CD4-positive, alpha-beta T cell treated with Interleukin-4 for 1 hour (primary cell): ENCODE data around the gene OR2AJ1.

Experiments used
- DNase-seq, 2 donors: peaks; one replicate each; pipeline ENCODE4 v3.0.0-alpha.2; 2020 to 2022

Gene OR2AJ1, protein sequence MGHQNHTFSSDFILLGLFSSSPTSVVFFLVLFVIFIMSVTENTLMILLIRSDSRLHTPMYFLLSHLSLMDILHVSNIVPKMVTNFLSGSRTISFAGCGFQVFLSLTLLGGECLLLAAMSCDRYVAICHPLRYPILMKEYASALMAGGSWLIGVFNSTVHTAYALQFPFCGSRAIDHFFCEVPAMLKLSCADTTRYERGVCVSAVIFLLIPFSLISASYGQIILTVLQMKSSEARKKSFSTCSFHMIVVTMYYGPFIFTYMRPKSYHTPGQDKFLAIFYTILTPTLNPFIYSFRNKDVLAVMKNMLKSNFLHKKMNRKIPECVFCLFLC

GRCh38 chr1:247924868-247925267, at the start of gene OR2AJ1:
Gene OR2AJ1, plus strand, starts transcription at chr1:247924889. Its CDS starts 8,880 bp downstream, at chr1:247933769.
- DNase-seq = no peak

DNA sequence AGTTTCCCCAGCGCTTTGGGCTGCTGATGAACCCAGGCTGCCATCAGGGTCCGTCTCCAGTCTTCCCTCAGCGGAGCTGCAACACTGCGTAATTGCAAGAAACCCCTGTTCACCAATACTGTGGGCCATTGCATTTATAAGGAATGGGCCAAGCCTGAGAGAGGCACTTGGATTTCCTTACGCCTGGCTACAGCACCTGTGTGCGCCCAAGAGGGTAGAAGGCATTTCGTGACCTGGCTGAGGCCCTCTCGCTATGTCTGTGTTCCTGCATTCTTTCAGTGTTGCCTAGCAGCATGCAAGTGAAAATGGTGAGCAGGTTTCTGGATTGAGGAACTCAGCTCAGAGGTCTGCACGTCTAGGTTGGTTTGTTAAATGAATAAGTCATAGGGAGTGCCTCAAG, 41.3 kb upstream of the OR2AJ1 start:
- DNase-seq = no peak

DNA sequence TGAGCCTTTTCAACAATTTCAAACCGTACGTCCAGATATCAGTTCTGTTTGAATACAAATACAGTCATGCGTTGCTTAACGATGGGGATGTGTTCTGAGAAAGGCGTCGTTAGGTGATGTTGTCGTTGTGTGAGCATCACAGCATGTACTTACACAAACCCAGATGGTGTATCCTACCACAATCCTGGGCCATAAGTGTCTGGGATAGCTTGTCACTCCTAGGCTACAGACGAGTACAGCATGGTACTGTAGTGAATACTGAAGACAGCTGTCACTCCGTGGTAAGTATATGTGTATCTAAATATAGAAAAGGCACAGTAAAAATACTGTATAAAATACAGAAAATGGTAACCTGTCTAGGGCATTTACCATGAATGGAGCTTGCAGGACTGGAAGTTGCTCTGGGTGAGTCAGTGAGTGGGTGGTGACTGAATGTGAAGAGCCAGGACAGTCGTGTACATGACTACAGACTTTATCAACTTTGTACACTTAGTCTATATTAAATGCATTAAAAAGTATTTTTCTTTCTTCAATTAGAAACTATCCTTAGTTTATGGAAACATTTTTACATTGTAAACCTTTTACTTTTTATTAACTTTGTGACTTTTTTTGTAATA, 39.8 kb upstream of the OR2AJ1 start:
- no peak for DNase-seq

DNA sequence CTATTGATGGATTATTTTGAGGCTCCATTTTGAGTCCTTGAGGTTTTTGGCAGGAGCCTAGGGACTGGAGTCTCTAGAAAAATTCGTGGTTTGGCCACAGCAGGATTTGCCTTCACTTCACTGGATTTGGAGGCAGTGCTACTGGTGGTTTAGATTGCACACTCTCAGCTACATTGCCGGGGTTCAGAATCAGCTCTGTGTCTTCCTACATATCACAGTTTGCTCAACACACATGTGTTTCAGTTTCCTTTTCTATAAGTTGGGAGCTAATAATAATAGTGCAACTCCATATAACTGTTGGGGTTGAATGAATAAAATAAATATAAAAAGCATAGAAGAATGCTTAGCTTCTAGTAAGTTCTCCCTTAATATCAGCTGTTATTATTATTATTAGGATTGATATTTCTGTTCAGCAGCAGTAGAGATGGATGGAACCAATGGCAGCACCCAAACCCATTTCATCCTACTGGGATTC, 29.5 kb upstream of the OR2AJ1 start, which contains the start of gene OR2W3:
Gene OR2W3 (plus strand): TSS at position 425 of the 475 bp plus-strand sequence. CDS start 0 bp downstream, at position 425.
- DNase-seq = no peak

DNA sequence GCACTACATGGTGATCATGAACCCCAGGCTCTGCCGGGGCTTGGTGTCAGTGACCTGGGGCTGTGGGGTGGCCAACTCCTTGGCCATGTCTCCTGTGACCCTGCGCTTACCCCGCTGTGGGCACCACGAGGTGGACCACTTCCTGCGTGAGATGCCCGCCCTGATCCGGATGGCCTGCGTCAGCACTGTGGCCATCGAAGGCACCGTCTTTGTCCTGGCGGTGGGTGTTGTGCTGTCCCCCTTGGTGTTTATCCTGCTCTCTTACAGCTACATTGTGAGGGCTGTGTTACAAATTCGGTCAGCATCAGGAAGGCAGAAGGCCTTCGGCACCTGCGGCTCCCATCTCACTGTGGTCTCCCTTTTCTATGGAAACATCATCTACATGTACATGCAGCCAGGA, 28.7 kb upstream of the OR2AJ1 start:
- no peak for DNase-seq

DNA sequence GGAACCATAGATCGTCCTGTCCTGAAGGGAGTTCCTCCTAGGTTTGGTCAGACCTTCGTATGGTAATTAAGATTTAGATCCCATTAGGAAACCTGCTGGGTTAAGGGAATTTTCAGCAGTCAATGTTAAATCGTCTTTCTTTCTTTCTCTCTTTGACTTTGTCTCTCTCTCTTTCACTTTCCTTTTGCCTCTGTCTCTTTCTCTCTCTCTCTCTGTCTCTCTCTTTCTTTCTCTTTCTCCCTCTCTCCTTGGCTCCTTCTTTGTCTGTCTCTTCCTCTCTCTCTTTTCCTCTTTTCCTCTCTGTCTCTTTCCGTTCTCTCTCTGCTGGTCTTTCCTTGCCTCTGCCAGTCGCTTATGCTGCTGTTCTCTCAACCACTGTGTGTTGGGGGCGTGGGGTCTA, 20.6 kb upstream of the OR2AJ1 start:
- DNase-seq = no peak

DNA sequence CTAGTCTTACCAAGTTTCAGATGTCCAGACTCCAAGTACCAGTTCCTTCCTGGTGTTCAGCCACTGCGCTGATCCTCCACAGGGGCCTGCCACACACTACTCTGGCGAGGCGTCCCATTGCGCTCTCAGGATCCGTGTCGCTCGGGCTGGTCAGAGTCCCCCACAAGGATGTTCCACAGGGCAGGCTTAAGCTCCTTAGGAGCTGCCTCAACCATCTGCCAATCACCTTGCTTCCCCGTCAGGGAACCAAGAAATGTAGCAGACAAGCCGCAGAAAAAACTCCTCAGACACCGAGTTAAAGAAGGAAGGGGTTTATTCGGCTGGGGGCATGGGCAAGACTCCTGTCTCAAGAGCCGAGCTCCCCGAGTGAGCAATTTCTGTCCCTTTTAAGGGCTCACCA, 19.5 kb upstream of the OR2AJ1 start:
- DNase-seq = no peak

- no peak for DNase-seq
These were observed 18.7 kb upstream of the OR2AJ1 start for GRCh38 chr1:247905910-247906503.

DNA sequence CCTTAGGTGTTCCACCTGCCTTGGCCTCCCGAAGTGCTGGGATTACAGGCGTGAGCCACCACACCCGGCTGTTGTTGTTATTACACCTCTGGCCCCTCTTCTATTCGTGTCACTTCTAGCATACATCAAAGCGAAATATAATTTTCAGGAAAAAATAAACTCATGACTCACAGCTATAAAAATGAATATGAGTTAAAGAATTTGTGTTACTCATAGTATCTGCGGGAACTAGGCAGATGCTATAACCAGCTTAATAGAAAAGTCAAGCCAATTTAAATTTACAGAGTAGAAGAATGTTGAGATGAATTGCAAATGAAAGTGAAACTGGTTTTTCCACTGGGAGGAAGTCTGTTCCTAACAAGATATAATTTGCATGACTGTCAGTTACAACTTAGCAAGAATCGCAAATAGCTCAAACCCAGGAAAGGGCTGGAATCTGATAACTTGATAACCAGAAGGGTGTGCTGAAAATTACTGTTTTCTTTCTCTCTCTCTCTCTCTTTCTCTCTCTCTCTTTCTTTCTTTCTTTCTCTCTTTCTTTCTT, 18.1 kb upstream of the OR2AJ1 start:
- DNase-seq = peak in 1 of 2 donors; percentile 24

GRCh38 chr1:247908766-247909165, 15.9 kb upstream of the OR2AJ1 start:
- no peak for DNase-seq

DNA sequence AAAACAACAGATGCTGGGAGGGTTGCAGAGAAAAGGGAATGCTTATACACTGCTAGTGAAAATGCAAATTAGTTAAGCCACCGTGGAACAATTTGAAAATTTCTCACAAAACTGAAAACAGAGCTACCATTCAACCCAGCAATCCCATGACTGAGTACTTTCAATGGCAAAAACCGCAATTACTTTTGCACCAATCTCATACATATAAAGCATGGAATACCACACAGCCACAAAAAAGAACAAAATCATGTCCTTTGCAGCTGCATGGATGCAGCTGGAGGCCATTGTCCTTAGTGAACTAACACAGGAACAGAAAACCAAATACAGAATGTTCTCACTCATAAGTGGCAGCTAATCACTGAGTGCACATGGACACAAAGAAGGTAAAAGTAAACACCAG, 10.9 kb upstream of the OR2AJ1 start:
- DNase-seq = no peak

GRCh38 chr1:247914941-247915662, 9.6 kb upstream of the OR2AJ1 start:
- DNase-seq = no peak

GRCh38 chr1:247919952-247920351, 4.7 kb upstream of the OR2AJ1 start, which contains the start of gene OR2T8:
Gene OR2T8, plus strand, starts transcription at chr1:247920252. Its CDS starts 766 bp downstream, at chr1:247921018.
- DNase-seq = no peak

GRCh38 chr1:247923941-247924340, 748 bp upstream of the OR2AJ1 start:
- no peak for DNase-seq

- no peak for DNase-seq
These were observed 9.3 kb downstream of the OR2AJ1 start for GRCh38 chr1:247933989-247934388.

DNA sequence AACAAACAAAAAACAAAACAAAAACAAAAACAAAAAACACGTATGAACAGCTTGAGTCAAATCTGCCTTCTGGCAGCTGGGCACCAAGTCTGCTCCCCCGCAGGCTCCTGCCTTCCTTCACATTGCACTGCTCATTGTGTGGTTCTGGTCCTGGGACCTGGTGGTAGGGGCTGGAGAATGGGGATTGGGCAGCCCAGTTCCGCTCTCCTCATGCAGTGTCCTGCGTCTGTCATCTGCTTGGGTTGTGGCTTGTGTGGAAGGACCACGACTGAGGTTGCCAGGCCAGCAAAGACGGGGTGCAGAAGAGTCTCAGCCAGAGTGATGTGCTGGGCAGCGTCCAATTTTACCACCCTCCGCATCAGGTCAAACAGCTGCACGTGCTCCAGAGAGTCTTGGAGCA, 11.1 kb downstream of the OR2AJ1 start:
- no peak for DNase-seq

GRCh38 chr1:247936415-247936814, 11.7 kb downstream of the OR2AJ1 start:
- DNase-seq = no peak

GRCh38 chr1:247936965-247937734, 12.5 kb downstream of the OR2AJ1 start:
- peak; percentile 86 to 89 for DNase-seq

GRCh38 chr1:247942624-247943023, 17.9 kb downstream of the OR2AJ1 start:
- no peak for DNase-seq

GRCh38 chr1:247948558-247948957, 23.9 kb downstream of the OR2AJ1 start, which contains the start of gene OR2L8:
Gene OR2L8, plus strand, starts transcription at chr1:247948858. Its CDS starts 0 bp downstream, at chr1:247948858.
- DNase-seq = no peak

DNA sequence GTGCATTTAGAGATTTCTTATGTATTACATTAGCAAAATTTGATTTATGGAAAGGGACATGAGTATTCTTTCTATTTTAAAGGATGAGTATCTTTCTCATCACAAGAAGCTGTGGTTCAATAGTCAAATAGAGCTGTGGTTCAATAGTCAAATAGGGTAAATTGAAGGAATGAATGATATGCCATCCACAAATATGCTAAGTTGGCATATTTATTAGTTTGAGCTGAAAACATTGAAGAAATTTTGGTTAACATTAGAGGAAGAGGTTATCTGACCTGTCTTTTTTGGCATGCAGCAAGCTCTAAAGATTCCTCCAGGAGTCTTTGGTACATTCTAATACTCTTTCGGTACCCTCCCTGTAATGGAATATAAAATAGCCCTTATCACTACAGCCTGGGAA, 28.7 kb downstream of the OR2AJ1 start:
- DNase-seq = no peak

DNA sequence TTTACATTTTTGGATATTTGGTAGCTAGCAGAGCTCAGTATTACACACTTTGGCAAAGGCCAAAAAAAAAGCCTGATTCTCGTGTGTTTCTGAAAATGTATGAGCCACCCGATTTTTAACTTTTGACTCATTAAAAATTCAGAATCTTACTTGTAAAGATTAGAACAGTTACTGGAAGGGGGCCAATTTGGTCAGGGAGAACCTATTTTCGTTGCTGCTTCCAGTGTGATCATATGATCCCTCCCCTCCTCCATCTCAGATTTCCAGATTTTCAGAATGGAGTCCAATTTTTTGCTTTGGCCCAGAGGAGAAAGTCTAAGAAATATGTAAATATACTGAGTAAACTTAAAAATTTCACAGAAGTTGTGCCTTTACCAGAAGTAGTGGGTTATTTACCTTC, 37.1 kb downstream of the OR2AJ1 start:
- no peak for DNase-seq
